Measurements from ENCODE around the gene GRID1.

Gene GRID1

GRCh38 chr10:85622425-85622824 lies 744.2 kb downstream of the GRID1 start:
- no peaks in the 10 kb centered on the region for H3K79me2 ChIP-seq (ENCODE audit: low read length)
- H3K27me3 ChIP-seq (replicated peaks; ENCODE audit: insufficient read depth, low read length) = no peaks in the 10 kb centered on the region
- H4K20me1 ChIP-seq (ENCODE audit: insufficient read depth, low read length) = no peaks in the 10 kb centered on the region
- no peaks in the 10 kb centered on the region for H3K9me3 ChIP-seq (replicated peaks; ENCODE audit: insufficient read depth, low read length)
- H3K4me2 ChIP-seq (ENCODE audit: low read depth, low read length) = no peak overlapping the region
- no peak overlapping the region for H3K4me3 ChIP-seq (ENCODE audit: low read length)
- no peak overlapping the region for H2AFZ ChIP-seq (ENCODE audit: low read length)
- DNase-seq = no peak
- no peaks in the 10 kb centered on the region for H3K36me3 ChIP-seq (replicated peaks; ENCODE audit: insufficient read depth, low read length)
- H3K9ac ChIP-seq (ENCODE audit: low read length) = no peak overlapping the region
- no peaks in the 10 kb centered on the region for H3F3A ChIP-seq (ENCODE audit: insufficient read depth, low read length)
- no peaks in the 10 kb centered on the region for H3K4me1 ChIP-seq (ENCODE audit: low read length)
- H3K9me2 ChIP-seq (replicated peaks; ENCODE audit: insufficient read depth, low read length) = no peaks in the 10 kb centered on the region
- no peak for TF ChIP-seq EZH2phosphoT487 (IDR thresholded peaks at IDR 0.05; ENCODE audit: low read length)
- no peak for TF ChIP-seq EZH2 (optimal IDR thresholded peaks at IDR 0.05; ENCODE audit: low read depth, low read length)
- no peak for TF ChIP-seq CTCF (IDR thresholded peaks at IDR 0.05; ENCODE audit: low read length)
- no peak overlapping the region for H3K27ac ChIP-seq (ENCODE audit: low read length)

- Histone ChIP-seq H3K9ac (ENCODE audit: low read length) (no peak overlapping the region), H3K9me3 (replicated peaks; ENCODE audit: insufficient read depth, low read length) (no peaks in the 10 kb centered on the region), H2AFZ (ENCODE audit: low read length) (no peak overlapping the region), H3K36me3 (replicated peaks; ENCODE audit: insufficient read depth, low read length) (no peaks in the 10 kb centered on the region), H3K79me2 (ENCODE audit: low read length) (no peaks in the 10 kb centered on the region), H4K20me1 (ENCODE audit: insufficient read depth, low read length) (no peaks in the 10 kb centered on the region), H3K9me2 (replicated peaks; ENCODE audit: insufficient read depth, low read length) (no peaks in the 10 kb centered on the region), H3K4me1 (ENCODE audit: low read length) (no peaks in the 10 kb centered on the region), H3K4me3 (ENCODE audit: low read length) (no peak overlapping the region), H3K27me3 (replicated peaks; ENCODE audit: insufficient read depth, low read length) (no peaks in the 10 kb centered on the region), H3K27ac (ENCODE audit: low read length) (no peak overlapping the region), H3F3A (ENCODE audit: insufficient read depth, low read length) (no peaks in the 10 kb centered on the region), H3K4me2 (ENCODE audit: low read depth, low read length) (no peak overlapping the region)
- DNase-seq = no peak
- TF ChIP-seq EZH2 (optimal IDR thresholded peaks at IDR 0.05; ENCODE audit: low read depth, low read length) (no peak), EZH2phosphoT487 (IDR thresholded peaks at IDR 0.05; ENCODE audit: low read length) (no peak), CTCF (IDR thresholded peaks at IDR 0.05; ENCODE audit: low read length) (no peak)
Observed at GRCh38 chr10:85621562-85621961, 745.0 kb downstream of the GRID1 start.

- no peak overlapping the region for H3K27ac ChIP-seq (ENCODE audit: low read length)
- H3K9me2 ChIP-seq (replicated peaks; ENCODE audit: insufficient read depth, low read length) = no peaks in the 10 kb centered on the region
- no peak for DNase-seq
- no peaks in the 10 kb centered on the region for H3F3A ChIP-seq (ENCODE audit: insufficient read depth, low read length)
- no peaks in the 10 kb centered on the region for H3K9me3 ChIP-seq (replicated peaks; ENCODE audit: insufficient read depth, low read length)
- TF ChIP-seq EZH2 (optimal IDR thresholded peaks at IDR 0.05; ENCODE audit: low read depth, low read length) = no peak
- no peak for TF ChIP-seq EZH2phosphoT487 (IDR thresholded peaks at IDR 0.05; ENCODE audit: low read length)
- TF ChIP-seq CTCF (IDR thresholded peaks at IDR 0.05; ENCODE audit: low read length) = no peak
- H3K4me1 ChIP-seq (ENCODE audit: low read length) = no peaks in the 10 kb centered on the region
- no peaks in the 10 kb centered on the region for H3K27me3 ChIP-seq (replicated peaks; ENCODE audit: insufficient read depth, low read length)
- no peaks in the 10 kb centered on the region for H4K20me1 ChIP-seq (ENCODE audit: insufficient read depth, low read length)
- no peak overlapping the region for H2AFZ ChIP-seq (ENCODE audit: low read length)
- H3K79me2 ChIP-seq (ENCODE audit: low read length) = no peaks in the 10 kb centered on the region
- no peak overlapping the region for H3K4me3 ChIP-seq (ENCODE audit: low read length)
- H3K4me2 ChIP-seq (ENCODE audit: low read depth, low read length) = no peak overlapping the region
- no peak overlapping the region for H3K9ac ChIP-seq (ENCODE audit: low read length)
- H3K36me3 ChIP-seq (replicated peaks; ENCODE audit: insufficient read depth, low read length) = no peaks in the 10 kb centered on the region
Observed at GRCh38 chr10:85620807-85621206, 745.8 kb downstream of the GRID1 start.
